Nephron progenitor cell (in vitro differentiated cells): ENCODE data around the gene SLC25A24.
"Not testable (repeated sequence)": the region's sequence is repeated elsewhere in the genome, so short reads cannot be mapped to it uniquely, and the experiment has no call there.

Experiments
- DNase-seq: peaks from one replicate; pipeline ENCODE4 v3.0.0; 2021
- H3K27ac Mint-ChIP-seq: 2 replicates; pipeline ENCODE4 v1.8.0; 2021; ENCODE audit warnings: mild to moderate bottlenecking, moderate library complexity, mixed read lengths
- H3K27me3 Mint-ChIP-seq: 2 replicates; pipeline ENCODE4 v1.8.0; 2021; ENCODE audit warnings: mild to moderate bottlenecking, low read depth, mixed read lengths; ENCODE audit not compliant: poor library complexity
- H3K36me3 Mint-ChIP-seq: 2 replicates; pipeline ENCODE4 v1.8.0; 2021; ENCODE audit warnings: low read depth, mixed read lengths
- H3K4me1 Mint-ChIP-seq: 2 replicates; pipeline ENCODE4 v1.8.0; 2021; ENCODE audit warnings: mixed read lengths
- H3K4me3 Mint-ChIP-seq: 2 replicates; pipeline ENCODE4 v1.8.0; 2021; ENCODE audit warnings: mild to moderate bottlenecking, moderate library complexity, mixed read lengths
- H3K9me3 Mint-ChIP-seq: 2 replicates; pipeline ENCODE4 v1.8.0; 2021; ENCODE audit warnings: mild to moderate bottlenecking, moderate library complexity, mixed read lengths
- CTCF ChIP-seq: fragments of 200-600 bp; sonication (generic); IDR thresholded peaks from 2 replicates; pipeline ENCODE4 v1.5.0; 2021; ENCODE audit warnings: antibody characterized with exemption

SLC25A24 gene

GRCh38 chr1:108190686-108191416, 9.3 kb downstream of the SLC25A24 start:
- TF ChIP-seq CTCF: no peak
- H3K9me3 Mint-ChIP-seq: peaks cover 86% of the 10 kb centered on the region
- H3K27me3 Mint-ChIP-seq: no peaks in the 10 kb centered on the region
- DNase-seq: no peak
- no peak overlapping the region for H3K27ac Mint-ChIP-seq
- H3K4me3 Mint-ChIP-seq: no peak overlapping the region
- no peaks in the 10 kb centered on the region for H3K4me1 Mint-ChIP-seq
- peaks cover 97% of the 10 kb centered on the region for H3K36me3 Mint-ChIP-seq

GRCh38 chr1:108190001-108190634, 10.0 kb downstream of the SLC25A24 start:
- Mint-ChIP-seq H3K4me3 (no peak overlapping the region), H3K36me3 (peaks cover 97% of the 10 kb centered on the region), H3K27me3 (no peaks in the 10 kb centered on the region), H3K27ac (no peak overlapping the region), H3K4me1 (no peaks in the 10 kb centered on the region), H3K9me3 (peaks cover 81% of the 10 kb centered on the region)
- no peak for DNase-seq
- no peak for TF ChIP-seq CTCF

- H3K27ac Mint-ChIP-seq: no peak overlapping the region
- H3K9me3 Mint-ChIP-seq: peaks cover 76% of the 10 kb centered on the region
- H3K4me3 Mint-ChIP-seq: no peak overlapping the region
- no peak for TF ChIP-seq CTCF
- H3K27me3 Mint-ChIP-seq: no peaks in the 10 kb centered on the region
- no peak for DNase-seq
- H3K4me1 Mint-ChIP-seq: no peaks in the 10 kb centered on the region
- peaks cover 97% of the 10 kb centered on the region for H3K36me3 Mint-ChIP-seq
Observed at GRCh38 chr1:108188801-108189200, 11.3 kb downstream of the SLC25A24 start.

- no peak for DNase-seq
- Mint-ChIP-seq H3K27me3 (no peaks in the 10 kb centered on the region), H3K36me3 (peaks cover 95% of the 10 kb centered on the region), H3K9me3 (peaks cover 58% of the 10 kb centered on the region), H3K27ac (no peak overlapping the region), H3K4me1 (no peaks in the 10 kb centered on the region), H3K4me3 (no peak overlapping the region)
- no peak for TF ChIP-seq CTCF
Observed at GRCh38 chr1:108182959-108183700, 17.0 kb downstream of the SLC25A24 start.

- H3K27ac Mint-ChIP-seq: no peak overlapping the region
- H3K4me1 Mint-ChIP-seq: no peaks in the 10 kb centered on the region
- H3K9me3 Mint-ChIP-seq: peaks cover 70% of the 10 kb centered on the region
- H3K36me3 Mint-ChIP-seq: peaks cover 95% of the 10 kb centered on the region
- no peak overlapping the region for H3K4me3 Mint-ChIP-seq
- H3K27me3 Mint-ChIP-seq: no peaks in the 10 kb centered on the region
- TF ChIP-seq CTCF: no peak
- DNase-seq: no peak
Observed at GRCh38 chr1:108179018-108179417, 21.1 kb downstream of the SLC25A24 start.

GRCh38 chr1:108162409-108162808, 37.7 kb downstream of the SLC25A24 start:
- H3K36me3 Mint-ChIP-seq: peaks cover 53% of the 10 kb centered on the region
- not testable (repeated sequence) for H3K4me1 Mint-ChIP-seq, H3K27me3 Mint-ChIP-seq, DNase-seq, H3K4me3 Mint-ChIP-seq, H3K27ac Mint-ChIP-seq
- H3K9me3 Mint-ChIP-seq: peaks cover 34% of the 10 kb centered on the region

GRCh38 chr1:108159951-108160350, 40.2 kb downstream of the SLC25A24 start:
- not testable (repeated sequence) for H3K4me1 Mint-ChIP-seq, H3K27ac Mint-ChIP-seq, DNase-seq, H3K4me3 Mint-ChIP-seq, H3K27me3 Mint-ChIP-seq
- H3K9me3 Mint-ChIP-seq: peaks cover 20% of the 10 kb centered on the region
- H3K36me3 Mint-ChIP-seq: peaks cover 54% of the 10 kb centered on the region
